Stimulated activated CD4-positive, alpha-beta T cell treated with anti-CD3 and anti-CD28 coated beads, Interleukin-1b, Interleukin-23, amount 100 ng/mL, for 48 hours (primary cell): ENCODE measurements around the gene RBSN.

Experiments used
- DNase-seq: peaks from one replicate; pipeline ENCODE4 v3.0.0-alpha.2; 2020

The RBSN gene

DNA sequence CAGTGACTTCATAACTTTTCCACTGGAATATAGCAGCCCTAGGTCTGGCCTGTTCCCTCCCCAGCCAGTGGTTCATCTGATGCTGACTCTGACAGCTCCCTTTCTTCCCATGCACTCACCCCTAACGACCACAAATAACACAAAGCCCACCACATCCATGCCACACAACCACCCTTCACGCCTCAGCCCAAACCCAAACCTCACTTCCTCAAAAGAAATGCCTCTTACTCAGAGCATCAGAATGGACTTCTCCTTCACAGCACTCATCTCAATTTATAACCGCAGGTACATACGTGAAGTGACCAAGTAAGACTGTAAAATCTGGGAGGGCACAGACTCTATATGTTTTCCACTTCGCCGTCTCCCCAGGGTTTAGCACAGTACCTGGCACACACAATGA is 1.1 kb downstream of the RBSN start:
- DNase-seq, result peak; percentile 35

DNA sequence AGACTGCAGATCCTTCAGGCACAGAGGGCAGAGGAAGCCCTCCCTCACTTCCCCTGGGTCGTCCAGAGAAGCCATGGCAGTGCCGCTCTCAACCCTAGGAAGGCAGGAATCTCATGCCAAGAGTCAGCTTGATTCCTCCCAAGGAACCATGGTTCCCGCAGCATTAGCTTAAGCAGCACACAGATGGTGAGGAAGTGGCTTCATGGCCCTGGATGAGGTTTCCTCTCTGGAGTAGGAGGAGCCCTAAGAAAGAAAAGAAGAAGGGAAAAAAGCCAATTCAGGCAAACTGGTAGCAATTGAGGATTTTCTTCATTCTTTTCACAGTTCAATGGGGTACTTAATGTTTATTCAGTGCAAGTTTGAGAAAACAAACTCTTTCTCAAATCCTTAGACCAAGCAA is 2.9 kb downstream of the RBSN start:
- DNase-seq, result no peak

DNA sequence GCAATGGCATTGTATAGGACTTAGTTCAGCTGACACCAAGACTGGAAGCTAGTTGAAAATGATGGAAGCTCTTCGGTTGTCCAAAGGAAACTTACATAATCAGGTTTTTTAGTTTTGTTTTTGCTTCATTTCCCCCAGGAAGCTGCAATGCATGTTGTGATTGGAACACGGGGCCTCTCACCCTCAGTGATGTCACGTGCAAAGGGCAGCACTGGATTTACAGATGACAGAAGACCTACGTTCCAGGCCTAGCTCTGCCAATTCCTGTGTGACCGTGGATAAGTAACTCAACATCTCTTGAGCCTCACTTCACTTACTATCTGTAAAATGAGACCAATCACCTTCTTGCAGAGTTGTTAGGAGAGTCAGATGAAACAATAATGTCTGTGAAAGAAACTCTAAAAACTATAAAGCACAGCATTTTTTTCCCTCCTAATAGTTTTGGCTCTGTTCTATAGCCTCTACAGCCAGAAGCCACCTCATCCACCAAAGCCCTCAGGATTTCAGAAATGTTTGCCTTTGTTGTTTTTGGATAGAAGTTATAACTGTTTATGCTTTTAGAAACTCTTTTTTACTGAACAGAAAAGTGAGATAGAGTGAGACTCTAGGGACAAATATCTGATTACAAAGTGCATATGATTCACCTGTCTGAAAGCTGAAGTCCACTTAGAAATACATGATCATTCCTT is 4.6 kb downstream of the RBSN start:
- no peak for DNase-seq

DNA sequence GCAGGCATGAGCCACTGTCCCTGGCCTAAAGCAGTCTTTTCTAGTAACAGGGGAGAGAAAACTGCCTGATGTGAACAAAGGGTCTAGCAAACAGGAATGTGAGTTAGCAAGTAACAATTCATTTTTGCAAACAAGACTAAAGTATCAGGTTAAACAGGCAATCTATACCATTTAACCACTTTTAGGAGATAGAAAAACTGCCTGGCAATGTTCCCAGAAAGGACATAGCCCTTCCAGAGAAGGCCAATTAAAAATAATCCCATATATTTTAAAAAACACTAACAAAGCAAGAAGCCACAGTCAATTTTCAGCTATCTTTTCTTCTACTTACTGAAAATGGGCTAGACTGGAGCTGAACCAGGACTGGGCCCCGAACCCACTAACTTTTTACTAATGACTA is 6.3 kb downstream of the RBSN start:
- no peak for DNase-seq

DNA sequence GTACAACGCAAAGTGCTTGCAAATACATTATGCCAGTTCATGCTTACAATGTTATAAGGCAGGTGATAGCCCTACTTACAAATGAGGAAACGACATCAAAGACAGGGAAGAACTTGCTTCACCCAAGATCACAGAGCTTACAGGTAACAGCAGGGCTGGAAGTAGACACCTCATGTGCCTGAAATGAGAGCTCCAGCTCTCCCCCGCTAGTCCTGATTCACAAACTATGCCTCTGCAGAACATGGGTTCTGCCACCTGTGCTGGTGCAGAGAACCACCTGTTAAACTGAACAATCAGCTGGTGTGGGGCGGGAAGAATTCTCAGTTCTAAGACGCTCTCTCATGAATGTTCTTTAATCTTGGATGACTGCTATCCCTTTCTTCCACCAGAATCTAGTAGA is 7.4 kb downstream of the RBSN start:
- no peak for DNase-seq

DNA sequence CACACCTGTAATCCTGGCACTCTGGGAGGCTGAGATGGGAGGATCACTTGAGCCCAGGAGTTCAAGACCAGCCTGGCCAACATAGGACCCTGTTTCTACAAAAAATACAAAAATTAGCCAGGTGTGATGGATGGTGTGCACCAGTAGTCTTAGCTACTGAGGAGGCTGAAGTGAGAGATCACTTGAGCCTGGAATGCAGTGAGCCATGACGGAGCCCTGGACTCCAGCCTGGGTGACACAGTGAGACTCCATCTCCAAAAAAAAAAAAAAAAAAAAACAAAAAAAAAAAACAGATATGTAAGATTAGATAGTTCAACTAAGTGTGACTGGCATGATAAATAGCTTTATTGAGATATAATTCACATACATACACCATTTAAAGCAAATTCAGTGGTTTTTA is 9.7 kb downstream of the RBSN start:
- no peak for DNase-seq

DNA sequence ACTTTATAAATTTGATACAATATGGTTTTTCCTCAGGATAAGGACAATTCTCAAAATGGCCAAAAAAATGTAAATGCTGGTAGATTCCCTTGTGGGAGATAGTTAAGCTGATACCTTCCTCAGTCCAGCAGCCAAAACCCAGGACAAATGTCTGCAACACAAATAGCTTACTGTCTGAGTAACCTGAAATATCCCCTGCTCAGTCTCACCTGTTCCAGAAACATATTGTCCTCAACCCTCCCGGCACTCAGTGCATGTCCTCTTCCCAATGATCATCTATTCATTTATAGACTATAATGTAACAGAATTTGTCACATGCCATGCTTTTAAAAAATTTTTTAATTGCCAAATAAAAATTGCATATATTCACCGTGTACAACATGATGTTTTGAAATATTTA is 12.2 kb downstream of the RBSN start:
- DNase-seq, result no peak

DNA sequence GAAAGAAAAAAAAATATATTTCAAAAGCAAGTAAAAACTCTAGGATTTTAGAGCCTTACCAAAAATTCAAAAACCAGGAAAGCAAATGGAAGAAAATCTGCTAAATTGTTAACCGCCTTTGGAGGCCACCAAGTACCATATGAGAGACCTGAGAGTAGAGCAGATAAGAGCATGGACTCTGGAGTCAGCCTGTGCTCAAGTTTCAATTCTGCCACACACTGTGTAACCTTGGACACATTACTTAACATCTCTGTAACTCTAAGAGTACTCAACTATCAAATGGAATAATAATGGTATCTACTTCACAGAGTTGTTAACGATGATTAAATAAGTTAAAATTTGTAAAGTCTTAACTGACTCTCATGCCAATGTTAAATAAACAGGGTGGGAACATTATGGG is 12.7 kb downstream of the RBSN start:
- DNase-seq, result no peak

DNA sequence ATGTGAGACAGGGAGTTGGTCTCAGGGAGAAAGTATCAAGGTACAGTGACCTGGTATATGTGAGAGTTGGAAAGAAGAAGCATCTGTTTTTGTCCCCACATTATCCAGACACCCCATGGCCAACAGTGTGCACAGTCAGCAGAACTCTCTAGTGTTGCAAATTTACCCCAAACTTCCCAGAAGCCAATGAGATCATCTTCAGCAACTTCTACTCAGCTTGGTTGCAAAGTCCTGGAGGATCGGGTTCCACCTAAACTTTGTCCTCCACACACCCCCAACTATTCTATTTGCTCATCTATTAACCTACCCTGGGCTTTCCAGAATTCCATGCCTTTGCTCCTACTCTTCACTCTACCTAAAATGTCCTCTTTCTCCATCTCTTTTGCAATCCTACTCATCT is 15.7 kb downstream of the RBSN start:
- DNase-seq, result no peak

DNA sequence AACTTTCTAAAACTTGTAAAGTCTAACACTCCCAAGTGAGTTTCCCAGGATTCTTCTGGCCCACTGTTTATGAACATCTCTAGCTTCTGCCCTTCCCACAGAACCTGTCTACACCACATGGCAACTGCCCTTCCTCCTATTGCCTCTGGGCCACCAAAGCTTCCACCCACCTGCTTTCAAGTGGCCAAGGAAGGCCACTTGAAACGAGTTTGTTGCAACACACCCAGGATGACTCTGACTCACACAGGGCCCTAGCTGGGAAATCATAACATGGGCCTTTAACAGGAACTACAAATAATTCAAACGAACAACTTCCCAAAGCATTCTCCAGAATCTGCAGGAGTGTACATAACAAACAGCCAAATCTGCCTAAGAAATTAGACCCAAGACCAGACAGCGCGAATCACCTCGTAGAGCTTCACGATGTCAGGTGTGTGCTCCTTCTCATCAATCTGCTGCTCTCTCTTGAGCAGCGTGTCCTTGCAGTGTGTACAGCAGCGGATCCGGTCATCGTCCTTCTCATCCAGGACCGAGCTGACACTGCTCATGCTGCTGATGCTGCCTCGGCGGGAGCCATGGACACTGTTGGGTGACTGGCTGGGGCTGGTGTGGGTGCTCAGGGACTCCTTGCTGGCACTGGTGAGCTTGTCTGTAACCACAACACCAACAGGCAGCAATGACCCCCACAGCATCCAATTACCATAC is 16.8 kb downstream of the RBSN start:
- no peak for DNase-seq

DNA sequence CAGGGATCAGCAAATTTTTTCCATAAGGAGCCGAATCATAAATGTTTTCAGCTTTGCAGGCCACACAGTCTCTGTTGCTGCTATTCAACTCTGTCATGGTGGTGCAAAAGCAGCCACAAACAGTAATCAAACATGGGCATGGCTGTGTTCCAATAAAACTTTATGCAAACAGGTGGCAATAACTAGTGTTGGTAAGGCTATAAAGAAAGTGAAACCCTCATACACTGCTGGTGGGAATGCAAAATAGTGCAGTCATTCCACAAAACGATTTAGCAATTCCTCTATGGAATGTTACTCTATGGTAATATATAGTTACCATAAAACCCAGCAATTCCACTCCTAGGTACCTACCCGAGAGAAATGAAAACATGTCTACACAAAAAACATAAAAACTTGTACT is 19.9 kb downstream of the RBSN start:
- DNase-seq, result no peak

DNA sequence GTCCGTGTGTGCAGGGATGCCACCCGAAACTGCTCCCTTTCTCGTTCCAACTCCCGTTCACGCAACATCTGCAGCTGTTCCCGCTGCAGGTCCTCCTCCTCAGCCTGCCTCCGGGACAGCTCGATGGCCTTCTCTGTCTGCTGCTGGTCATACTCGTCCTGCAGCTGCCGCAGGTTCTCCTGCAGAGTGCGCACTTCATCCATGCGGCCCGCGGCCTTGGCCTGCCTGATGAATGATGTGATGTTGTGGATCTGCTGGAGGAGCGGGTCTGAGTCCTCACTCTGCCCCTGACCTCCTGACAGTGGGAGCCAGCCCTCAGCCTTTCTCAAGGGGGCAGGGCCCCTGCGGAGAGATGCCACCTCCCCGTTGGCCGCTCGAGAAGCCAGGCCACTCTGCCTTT is 24.4 kb downstream of the RBSN start:
- no peak for DNase-seq

DNA sequence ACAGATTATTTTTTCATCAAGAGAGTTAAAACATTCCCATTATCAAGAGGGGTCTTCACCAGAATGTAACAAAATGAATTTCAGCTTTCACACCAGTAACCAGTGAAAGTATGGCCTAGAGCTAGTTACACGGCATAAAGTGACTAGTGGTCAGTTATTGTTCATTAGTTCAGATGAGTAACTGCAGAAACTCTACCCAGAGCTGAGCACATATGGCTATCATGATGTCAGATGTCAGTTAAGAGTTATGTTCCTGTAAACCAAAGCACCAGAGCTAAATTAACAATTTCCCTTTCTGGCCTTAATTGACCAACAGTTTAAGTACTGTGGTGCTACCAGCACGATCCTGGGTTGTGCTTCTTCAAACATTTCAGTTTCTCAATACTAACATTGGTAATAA is 27.2 kb downstream of the RBSN start:
- no peak for DNase-seq

DNA sequence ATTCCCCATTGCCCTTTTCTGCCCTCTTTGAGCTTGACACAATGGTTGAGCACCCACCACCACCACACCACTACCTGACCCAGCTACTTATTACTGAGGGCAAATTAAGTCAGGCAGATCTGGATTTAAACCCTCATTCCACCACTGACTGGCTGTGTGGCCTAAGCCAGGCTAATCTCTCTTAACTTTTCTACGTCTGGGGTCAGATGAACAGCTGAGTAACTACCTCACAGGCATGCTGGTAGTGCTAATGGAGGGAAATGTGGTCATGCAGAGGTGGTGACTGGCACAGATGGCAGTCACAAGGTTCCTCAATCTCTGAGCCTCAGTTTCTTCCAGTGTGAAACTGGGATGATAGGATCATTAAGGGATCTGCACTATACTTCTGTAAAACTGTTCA is 29.5 kb downstream of the RBSN start:
- no peak for DNase-seq

DNA sequence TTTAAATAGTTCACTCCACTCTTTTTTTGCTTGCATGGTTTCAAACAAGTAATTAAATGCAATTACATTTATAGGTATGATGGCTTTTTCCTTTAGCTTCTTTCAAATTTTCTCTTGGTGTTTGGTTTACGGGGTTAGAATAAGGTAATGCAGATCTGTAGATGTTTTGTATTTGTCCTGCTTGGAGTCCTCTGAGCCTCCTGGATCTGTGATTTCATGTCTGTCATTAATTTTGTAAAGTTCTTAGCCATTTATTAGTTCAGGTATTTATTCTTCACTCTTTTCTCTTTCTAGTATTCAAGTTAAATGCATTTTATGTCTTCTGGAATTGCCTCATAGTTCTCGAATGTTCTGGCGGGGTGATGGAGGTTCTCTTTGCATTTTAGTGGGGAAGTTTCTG is 32.5 kb downstream of the RBSN start:
- no peak for DNase-seq

DNA sequence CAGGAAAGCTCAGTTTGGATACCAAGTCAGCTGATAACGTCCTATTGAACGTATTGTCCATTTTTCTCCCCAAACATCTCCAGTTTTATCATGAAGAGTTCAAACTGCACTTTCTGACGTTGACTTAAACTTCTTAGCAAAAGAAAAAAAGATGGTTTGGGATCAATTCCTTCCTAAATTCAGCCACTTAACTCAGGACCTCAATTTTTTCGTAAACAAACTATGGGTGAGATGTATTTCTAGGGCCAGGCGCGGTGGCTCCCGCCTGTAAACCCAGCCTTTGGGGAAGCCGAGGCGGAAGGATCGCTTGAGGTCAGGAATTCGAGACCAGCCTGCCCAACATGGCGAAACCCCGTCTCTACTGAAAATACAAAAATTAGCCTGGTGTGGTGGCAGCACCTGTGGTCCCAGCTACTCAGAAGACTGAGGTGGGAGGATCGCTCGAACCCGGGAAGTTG is 33.4 kb downstream of the RBSN start:
- no peak for DNase-seq

DNA sequence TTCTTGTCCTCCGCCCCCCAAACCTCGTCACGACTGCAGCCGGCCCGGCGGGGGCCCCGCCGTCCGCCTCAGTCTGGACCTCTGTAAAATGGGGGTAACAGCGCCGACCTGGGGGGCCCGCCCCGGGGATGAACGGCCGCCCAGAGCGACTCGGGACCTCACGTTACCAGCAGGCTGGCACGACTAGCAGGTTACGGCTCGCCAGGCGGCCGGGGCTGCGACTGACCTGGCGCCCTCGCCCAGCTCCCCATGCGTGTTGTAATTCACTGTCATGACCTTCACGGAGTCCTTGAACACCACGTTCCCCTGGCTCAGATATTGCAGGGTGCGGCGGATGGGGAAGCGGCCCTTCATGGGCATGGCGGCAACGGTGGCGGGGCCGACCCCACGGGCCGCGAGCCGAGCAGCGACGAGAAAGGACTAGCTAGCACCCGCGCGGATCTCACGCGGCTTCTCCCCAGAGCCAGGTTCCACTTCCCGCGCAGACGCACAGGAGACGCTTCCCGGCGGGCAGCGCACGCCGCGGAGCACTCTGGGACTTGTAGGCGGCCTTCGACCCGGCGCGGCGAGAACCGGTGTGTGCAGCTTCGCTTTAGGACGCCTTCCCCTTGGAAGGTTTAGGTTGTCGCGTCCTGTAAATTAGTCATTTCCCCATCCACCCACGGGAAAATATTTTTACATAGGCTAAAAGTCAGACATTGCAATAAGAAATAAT is 34.0 kb downstream of the RBSN start, which contains the start of gene MRPS25:
Gene MRPS25 (minus strand): TSS at position 481 of the 715 bp plus-strand sequence. CDS start 121 bp downstream, at position 360.
- DNase-seq, result peak; percentile 93

DNA sequence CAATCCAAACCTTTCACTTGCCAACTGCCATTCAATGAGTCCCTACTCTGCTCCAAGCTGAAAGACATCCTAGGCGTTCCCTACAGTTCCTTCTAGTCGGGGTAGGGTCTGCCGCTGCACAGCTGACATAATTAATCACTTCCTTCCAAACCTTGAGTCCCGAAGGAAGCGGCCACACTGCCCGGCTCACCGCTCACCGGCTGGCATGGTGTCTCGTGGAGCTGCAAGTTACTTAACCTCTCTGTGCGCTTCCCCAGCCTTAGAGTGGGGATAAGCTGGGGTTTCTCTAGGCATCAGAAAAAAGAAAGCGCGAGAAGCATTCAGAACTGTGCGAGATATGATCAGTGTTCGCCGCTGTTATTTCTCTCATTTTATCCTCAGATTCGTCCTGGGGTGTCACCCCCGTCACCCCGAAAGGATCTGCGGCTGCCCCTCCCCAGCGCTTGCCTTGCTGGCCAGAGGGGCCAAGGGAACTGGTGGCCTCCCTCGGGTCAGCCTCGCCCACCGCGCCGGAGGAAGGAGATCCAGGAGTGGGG is 34.6 kb downstream of the RBSN start:
- peak; percentile 21 for DNase-seq

DNA sequence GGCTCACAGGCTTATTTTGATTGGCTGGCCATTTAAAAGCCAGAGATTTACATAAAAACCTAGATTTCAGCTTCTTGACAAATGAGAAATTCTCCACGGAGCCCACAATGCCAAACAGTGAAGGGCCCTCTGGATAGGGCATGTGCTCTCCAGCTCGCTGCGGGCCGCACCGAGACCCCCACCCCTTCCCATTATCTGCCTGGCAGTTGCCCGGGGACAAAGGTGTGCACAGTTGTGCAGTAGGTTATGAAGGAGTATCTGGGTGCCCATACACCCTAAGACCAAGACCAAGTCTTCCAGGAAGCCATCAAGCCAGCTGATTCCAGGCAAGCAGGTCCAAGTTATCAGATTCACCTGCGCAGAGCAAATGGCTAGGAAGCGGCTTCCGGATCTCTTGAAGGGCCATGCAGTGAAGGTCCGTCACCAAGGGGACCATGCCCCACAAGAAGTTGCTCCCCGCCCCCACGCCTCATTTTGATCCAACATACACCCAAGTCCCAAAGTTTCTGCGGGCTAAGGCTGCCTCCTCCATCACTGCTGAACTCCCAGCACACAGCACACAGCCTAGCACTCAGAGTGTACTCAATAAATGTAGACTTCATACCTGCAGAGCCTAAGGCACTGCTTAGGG is 35.2 kb downstream of the RBSN start:
- DNase-seq, result no peak

DNA sequence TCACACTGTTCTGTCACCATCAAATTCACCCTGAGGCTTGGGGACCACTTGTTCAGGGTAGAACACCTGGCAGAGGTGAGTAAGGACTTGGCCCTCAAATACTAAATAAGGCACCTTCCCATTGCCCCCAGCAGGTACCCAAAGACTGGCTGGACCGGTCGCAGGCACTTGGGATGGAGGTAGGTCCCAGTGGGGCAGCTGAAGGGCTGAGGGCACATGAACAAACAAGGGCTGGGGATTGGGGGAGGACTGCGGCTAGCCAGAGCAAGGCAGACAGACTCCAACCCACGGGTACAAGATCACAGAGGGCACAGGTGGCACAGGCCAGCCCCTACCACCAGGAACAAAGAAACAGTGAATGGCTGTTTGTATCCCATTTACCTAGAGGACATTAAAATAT is 35.7 kb downstream of the RBSN start:
- DNase-seq, result no peak

DNA sequence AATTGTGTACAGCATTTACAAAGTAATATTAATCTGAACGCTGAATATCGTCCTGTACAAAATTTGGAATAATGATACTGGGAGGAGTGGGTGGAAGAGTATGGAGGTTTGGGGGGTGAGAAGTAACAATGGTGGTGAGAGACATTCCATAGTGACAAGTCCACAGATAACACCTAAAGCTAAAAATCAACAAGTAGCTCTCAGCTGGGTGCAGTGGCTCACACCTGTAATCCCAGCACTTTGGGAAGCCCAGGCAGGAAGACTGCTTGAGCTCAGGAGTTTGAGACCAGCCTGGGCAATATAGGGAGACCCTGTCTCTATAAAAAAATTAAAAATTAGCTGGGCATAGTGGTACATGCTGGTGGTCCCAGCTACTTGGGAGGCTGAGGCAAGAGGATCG is 38.9 kb downstream of the RBSN start:
- no peak for DNase-seq

DNA sequence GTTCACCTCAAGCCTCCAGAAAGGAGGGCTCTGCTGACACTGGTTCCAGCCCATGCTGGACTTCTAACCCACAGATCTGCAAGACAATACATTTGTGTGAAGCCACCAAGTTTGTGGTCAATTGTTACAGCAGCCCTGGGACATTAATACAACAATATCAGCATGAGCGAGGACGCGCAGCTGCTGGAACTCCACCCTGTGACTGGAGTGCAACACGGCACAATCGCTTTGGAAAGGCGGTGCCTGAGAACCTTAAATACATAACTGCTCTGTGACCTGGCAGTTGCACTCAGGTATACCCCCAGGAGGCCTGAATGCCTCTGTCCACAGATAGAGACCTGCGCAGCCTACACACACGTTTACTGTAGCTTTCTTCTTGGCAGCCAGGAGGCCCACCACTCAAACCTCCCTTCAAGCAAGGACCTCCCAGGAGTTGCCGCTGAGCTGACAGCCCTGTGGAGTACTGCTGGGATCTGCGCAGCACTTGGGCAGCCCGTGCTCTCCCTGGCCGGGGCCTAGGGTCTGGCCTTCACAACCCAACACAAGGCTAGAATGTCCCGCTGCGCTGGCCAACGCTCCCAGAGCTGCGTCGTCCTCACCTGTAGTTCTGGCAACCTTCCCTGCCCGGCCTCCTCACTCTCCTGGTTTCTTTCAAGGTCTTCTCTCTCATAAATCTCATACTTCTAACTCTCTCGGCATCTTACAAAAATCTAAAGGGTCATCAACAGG is 42.1 kb downstream of the RBSN start:
- DNase-seq, result no peak
